ENCODE data around the gene NAGPA. TPM values are rescaled to one million over a fixed set of nuclear protein-coding genes. Genes with fewer than 3 reads are reported as not detected.

Gene NAGPA
- total RNA-seq, 4 donors from 2014 or later, result 25.3 to 35.1 (median 31.0) TPM

GRCh38 chr16:4979736-4980660 lies 53.7 kb downstream of the NAGPA start:
- DNase-seq (ENCODE audit: low spot score in 2 of 2), result no peak
- Histone ChIP-seq H3K4me3 (no peak overlapping the region), H3K4me1 (no peaks in the 10 kb centered on the region), H3K27me3 (peaks cover 3% of the 10 kb centered on the region), H3K36me3 (no peaks in the 10 kb centered on the region), H3K9me3 (no peaks in the 10 kb centered on the region), H3K27ac (no peak overlapping the region)
- TF ChIP-seq POLR2A (IDR thresholded peaks at IDR 0.05) (no peak), EP300 (IDR thresholded peaks at IDR 0.05) (no peak)
- WGBS, result 70% methylated on average over 24 of the region's 25 CpGs

DNA sequence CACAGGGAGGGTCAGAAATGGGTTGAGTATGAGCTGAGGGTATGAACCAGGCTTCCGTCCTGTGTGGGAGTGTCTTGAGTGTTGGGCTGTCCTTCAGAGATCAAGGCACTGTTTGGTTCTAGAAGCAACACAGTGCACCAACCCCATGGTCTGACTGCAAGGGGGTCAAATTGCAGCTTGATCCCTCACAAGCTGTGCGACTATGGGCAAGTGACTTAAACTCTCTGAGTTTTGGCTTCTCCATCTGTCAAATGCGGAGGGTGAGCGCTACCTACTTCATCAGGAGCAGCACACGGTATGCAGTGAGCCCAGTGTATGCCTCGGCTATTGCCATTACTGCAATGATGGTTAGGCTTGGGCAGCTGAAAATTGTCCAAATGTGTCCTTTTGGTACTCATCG lies 54.6 kb downstream of the NAGPA start:
- WGBS, result 78% methylated on average over 7 of the region's 7 CpGs
- H3K27ac ChIP-seq, result no peak overlapping the region
- no peak overlapping the region for H3K4me3 ChIP-seq
- H3K4me1 ChIP-seq, result no peaks in the 10 kb centered on the region
- no peaks in the 10 kb centered on the region for H3K9me3 ChIP-seq
- peaks cover 3% of the 10 kb centered on the region for H3K27me3 ChIP-seq
- H3K36me3 ChIP-seq, result no peaks in the 10 kb centered on the region
- TF ChIP-seq EP300 (IDR thresholded peaks at IDR 0.05) (no peak), POLR2A (IDR thresholded peaks at IDR 0.05) (no peak), POLR2AphosphoS5 (IDR thresholded peaks at IDR 0.05) (no peak)
- TF ChIP-seq, protein P1, sequence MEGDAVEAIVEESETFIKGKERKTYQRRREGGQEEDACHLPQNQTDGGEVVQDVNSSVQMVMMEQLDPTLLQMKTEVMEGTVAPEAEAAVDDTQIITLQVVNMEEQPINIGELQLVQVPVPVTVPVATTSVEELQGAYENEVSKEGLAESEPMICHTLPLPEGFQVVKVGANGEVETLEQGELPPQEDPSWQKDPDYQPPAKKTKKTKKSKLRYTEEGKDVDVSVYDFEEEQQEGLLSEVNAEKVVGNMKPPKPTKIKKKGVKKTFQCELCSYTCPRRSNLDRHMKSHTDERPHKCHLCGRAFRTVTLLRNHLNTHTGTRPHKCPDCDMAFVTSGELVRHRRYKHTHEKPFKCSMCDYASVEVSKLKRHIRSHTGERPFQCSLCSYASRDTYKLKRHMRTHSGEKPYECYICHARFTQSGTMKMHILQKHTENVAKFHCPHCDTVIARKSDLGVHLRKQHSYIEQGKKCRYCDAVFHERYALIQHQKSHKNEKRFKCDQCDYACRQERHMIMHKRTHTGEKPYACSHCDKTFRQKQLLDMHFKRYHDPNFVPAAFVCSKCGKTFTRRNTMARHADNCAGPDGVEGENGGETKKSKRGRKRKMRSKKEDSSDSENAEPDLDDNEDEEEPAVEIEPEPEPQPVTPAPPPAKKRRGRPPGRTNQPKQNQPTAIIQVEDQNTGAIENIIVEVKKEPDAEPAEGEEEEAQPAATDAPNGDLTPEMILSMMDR (IDR thresholded peaks at IDR 0.05), result no peak
- no peak for DNase-seq (ENCODE audit: low spot score in 2 of 2)

GRCh38 chr16:4976611-4977145 lies 57.1 kb downstream of the NAGPA start:
- WGBS, result 100% methylated on average over 4 of the region's 5 CpGs
- H3K36me3 ChIP-seq, result no peaks in the 10 kb centered on the region
- H3K9me3 ChIP-seq, result no peaks in the 10 kb centered on the region
- no peak overlapping the region for H3K4me3 ChIP-seq
- no peak for DNase-seq (ENCODE audit: low spot score in 2 of 2)
- no peaks in the 10 kb centered on the region for H3K27me3 ChIP-seq
- H3K27ac ChIP-seq, result no peak overlapping the region
- TF ChIP-seq, protein P1 (IDR thresholded peaks at IDR 0.05), result no peak
- TF ChIP-seq POLR2A (IDR thresholded peaks at IDR 0.05) (no peak), POLR2AphosphoS5 (IDR thresholded peaks at IDR 0.05) (no peak), EP300 (IDR thresholded peaks at IDR 0.05) (no peak)
- H3K4me1 ChIP-seq, result no peaks in the 10 kb centered on the region

DNA sequence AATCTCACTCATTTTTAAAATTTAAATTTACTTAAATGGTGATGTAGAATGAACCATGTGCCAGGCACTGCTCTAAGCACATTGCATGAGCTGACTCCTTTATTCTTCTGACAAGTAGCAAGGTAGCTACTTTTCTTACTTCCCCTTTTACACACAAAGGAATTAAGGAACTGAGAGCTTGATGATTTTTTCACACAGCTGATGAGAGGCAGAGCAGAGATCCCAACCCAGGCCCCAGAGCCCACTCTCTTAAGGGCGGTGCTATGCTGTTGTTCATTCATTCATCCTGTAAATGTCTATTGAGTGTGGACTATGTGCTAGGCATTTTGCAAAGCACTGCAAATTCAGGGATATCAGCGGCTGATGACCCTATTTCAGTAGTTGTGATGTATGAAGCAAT lies 57.7 kb downstream of the NAGPA start:
- H3K27me3 ChIP-seq, result no peaks in the 10 kb centered on the region
- no peak overlapping the region for H3K4me3 ChIP-seq
- no peaks in the 10 kb centered on the region for H3K9me3 ChIP-seq
- WGBS, result 85% methylated on average over 2 of the region's 2 CpGs
- TF ChIP-seq, protein P1 (IDR thresholded peaks at IDR 0.05), result no peak
- TF ChIP-seq EP300 (IDR thresholded peaks at IDR 0.05) (no peak), POLR2AphosphoS5 (IDR thresholded peaks at IDR 0.05) (no peak), POLR2A (IDR thresholded peaks at IDR 0.05) (no peak)
- H3K36me3 ChIP-seq, result no peaks in the 10 kb centered on the region
- no peak for DNase-seq (ENCODE audit: low spot score in 2 of 2)
- no peak overlapping the region for H3K27ac ChIP-seq
- H3K4me1 ChIP-seq, result no peaks in the 10 kb centered on the region

Other genes with a start within 250 kb of the NAGPA start
- not detected for gene SEPTIN12, start 245.6 kb downstream of the NAGPA start, total RNA-seq
- 10 to 100 TPM in 3 of 4 donors, not detected in 1; 10.1 to 20.9 (median 18.7) TPM for gene SMIM22, start 238.6 kb downstream of the NAGPA start, total RNA-seq
- gene ROGDI, start 231.3 kb downstream of the NAGPA start, total RNA-seq, result 10 to 100 TPM in 3 of 4 donors, 1 to 10 TPM in 1; 9.8 to 16.1 (median 12.2) TPM
- gene GLYR1, start 186.6 kb downstream of the NAGPA start, total RNA-seq, result 10 to 100 TPM; 42.2 to 76.0 (median 50.7) TPM
- gene UBN1, start 186.5 kb downstream of the NAGPA start, total RNA-seq, result 10 to 100 TPM; 25.7 to 43.9 (median 38.6) TPM
- gene PPL, start 96.8 kb downstream of the NAGPA start, total RNA-seq, result 100 to 1,000 TPM; 304 to 377 (median 350) TPM
- gene SEC14L5, start 75.6 kb downstream of the NAGPA start, total RNA-seq, result 1 to 10 TPM; 1.0 to 1.8 (median 1.4) TPM
- 1 to 10 TPM in 1 of 4 donors, not detected in 3; 1.6 TPM for gene C16orf89, start 32.0 kb upstream of the NAGPA start, total RNA-seq
- gene ALG1, start 37.9 kb upstream of the NAGPA start, total RNA-seq, result 10 to 100 TPM; 14.5 to 22.3 (median 19.0) TPM
- gene EEF2KMT, start 63.9 kb upstream of the NAGPA start, total RNA-seq, result 10 to 100 TPM in 2 of 4 donors, 1 to 10 TPM in 2; 2.7 to 14.0 (median 9.6) TPM

Data from suprapubic skin (tissue), 4 donors.